ENCODE data around the gene CWC25. TPM values are rescaled to one million over a fixed set of nuclear protein-coding genes. Genes with fewer than 3 reads are reported as not detected.
A peak's percentile ranks its signal among the peaks of the same experiment; 100 is the strongest.

CWC25 gene
- total RNA-seq, 6 experiments from 2014 or later: 6.8 to 13.1 (median 9.2) TPM

- no peak for TF ChIP-seq POLR2A (IDR thresholded peaks at IDR 0.05)
- peak; percentile 14 to 43 (median 19) for TF ChIP-seq CTCF (IDR thresholded peaks at IDR 0.05)
- intact Hi-C loops (cut with DNase I): no loop called here
- peaks cover 4 to 72% (median 20%) of the 10 kb centered on the region in 4 donors for H3K36me3 ChIP-seq
- H3K4me3 ChIP-seq: no peak overlapping the region
- no peak overlapping the region for H3K27ac ChIP-seq
- H3K27me3 ChIP-seq: no peaks in the 10 kb centered on the region
- 58% methylated on average over 8 of the region's 8 CpGs for WGBS (ENCODE audit: insufficient coverage, low coverage, low lambda C conversion rate, missing lambda C conversion rate)
- ATAC-seq: peak in 1 of 4 donors; percentile 51
- H3K4me1 ChIP-seq: no peaks in the 10 kb centered on the region
- DNase-seq: no peak
- H3K9me3 ChIP-seq: no peaks in the 10 kb centered on the region
Measured at GRCh38 chr17:38815576-38816193, 9.4 kb downstream of the CWC25 start.

- intact Hi-C loops (cut with DNase I): no loop called here
Measured at GRCh38 chr17:38809828-38810227, 15.3 kb downstream of the CWC25 start.

DNA sequence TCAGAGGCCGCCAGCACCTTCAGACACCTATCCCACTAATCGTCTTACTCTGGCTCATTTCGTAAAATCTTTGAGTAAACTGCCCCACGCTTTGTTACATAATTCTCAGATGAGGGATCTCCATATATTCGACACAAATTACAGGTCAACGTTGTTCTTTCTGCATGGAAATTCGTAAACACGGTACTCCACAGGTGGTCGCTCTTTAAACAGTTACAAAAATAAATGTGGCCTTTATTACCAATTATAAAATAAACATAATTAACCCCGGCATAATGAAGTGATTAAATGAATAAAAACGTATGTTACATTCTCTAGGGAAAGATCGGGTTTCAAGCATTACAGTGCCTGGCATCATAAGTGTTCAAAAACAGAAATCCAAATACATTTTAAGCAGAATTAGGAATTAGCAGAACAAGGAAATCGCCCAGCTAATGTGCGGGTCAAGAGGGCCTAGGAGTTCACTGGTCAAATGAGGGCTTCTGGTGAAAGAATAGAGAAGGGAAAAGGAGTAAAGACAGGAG is 24.8 kb downstream of the CWC25 start:
- ATAC-seq (no peak), DNase-seq (no peak)
- TF ChIP-seq CTCF (IDR thresholded peaks at IDR 0.05) (no peak), POLR2A (IDR thresholded peaks at IDR 0.05) (no peak)
- Histone ChIP-seq H3K4me1 (peaks cover 0 to 26% (median 7%) of the 10 kb centered on the region in 4 donors), H3K36me3 (peaks cover 5 to 41% (median 14%) of the 10 kb centered on the region in 4 donors), H3K27ac (peak overlapping the region; percentile 96 to 100 (median 98)), H3K9me3 (no peaks in the 10 kb centered on the region), H3K27me3 (no peaks in the 10 kb centered on the region), H3K4me3 (peak overlapping the region; percentile 85 to 87 (median 87))
- 18% methylated on average over 14 of the region's 14 CpGs for WGBS (ENCODE audit: insufficient coverage, low coverage, low lambda C conversion rate, missing lambda C conversion rate)
- intact Hi-C loops (cut with DNase I): no loop called here

More at GRCh38 chr17:38809828-38810227, 15.3 kb downstream of the CWC25 start:
- ATAC-seq (no peak), DNase-seq (no peak)
- Histone ChIP-seq H3K36me3 (peaks cover 5 to 91% (median 30%) of the 10 kb centered on the region in 4 donors), H3K27ac (no peak overlapping the region), H3K4me3 (no peak overlapping the region), H3K4me1 (no peaks in the 10 kb centered on the region), H3K9me3 (no peaks in the 10 kb centered on the region), H3K27me3 (no peaks in the 10 kb centered on the region)
- 95% methylated on average over 7 of the region's 7 CpGs for WGBS (ENCODE audit: insufficient coverage, low coverage, low lambda C conversion rate, missing lambda C conversion rate)
- TF ChIP-seq POLR2A (IDR thresholded peaks at IDR 0.05) (no peak), CTCF (IDR thresholded peaks at IDR 0.05) (no peak)

- Histone ChIP-seq H3K27me3 (no peaks in the 10 kb centered on the region), H3K36me3 (peaks cover 5 to 36% (median 13%) of the 10 kb centered on the region in 4 donors), H3K4me3 (peak within 1 kb of the TSS; percentile 87 to 96 (median 87)), H3K27ac (peak within 1 kb of the TSS; percentile 96 to 100 (median 98)), H3K9me3 (no peaks in the 10 kb centered on the region), H3K4me1 (peaks cover 0 to 26% (median 7%) of the 10 kb centered on the region in 4 donors)
- intact Hi-C loops (cut with DNase I): no loop called here
- ATAC-seq: peak; percentile 95 to 97 (median 95)
- TF ChIP-seq CTCF (IDR thresholded peaks at IDR 0.05) (no peak), POLR2A (IDR thresholded peaks at IDR 0.05) (peak; percentile 60)
- DNase-seq: peak; percentile 96 to 99 (median 98)
- 0% methylated on average over 4 of the region's 76 CpGs for WGBS (ENCODE audit: insufficient coverage, low coverage, low lambda C conversion rate, missing lambda C conversion rate)
Measured at GRCh38 chr17:38799501-38800236, 25.5 kb downstream of the CWC25 start, which contains the start of gene PIP4K2B. Gene PIP4K2B (minus strand): TSS chr17:38799556. CDS start chr17:38799424, 132 bp downstream.

Data from right lobe of liver (tissue), 6 donors.